GM13977 (cell line): ENCODE measurements around the gene CHD6.

Experiments
- DNase-seq: peaks from one replicate; pipeline ENCODE4 v3.0.0; 2012; ENCODE audit warnings: low spot score
- in situ Hi-C: fragments of 300-500 bp; cut with MboI; formaldehyde crosslinking; loops from one replicate; pipeline ENCODE4 v1.12.0; 2022; ENCODE audit warnings: low sequenced_read_pairs, low pct_unique_long_range_greater_than_20kb, mixed read lengths, inconsistent platforms; ENCODE audit not compliant: unreplicated experiment
- TF ChIP-seq, protein P1 (sequence below): IDR thresholded peaks from 2 replicates; pipeline ENCODE4 v1.5.1; 2012; ENCODE audit warnings: mild to moderate bottlenecking, control low read depth; ENCODE audit not compliant: insufficient read depth; ENCODE audit errors: extremely low read depth, missing control alignments

The CHD6 gene

DNA sequence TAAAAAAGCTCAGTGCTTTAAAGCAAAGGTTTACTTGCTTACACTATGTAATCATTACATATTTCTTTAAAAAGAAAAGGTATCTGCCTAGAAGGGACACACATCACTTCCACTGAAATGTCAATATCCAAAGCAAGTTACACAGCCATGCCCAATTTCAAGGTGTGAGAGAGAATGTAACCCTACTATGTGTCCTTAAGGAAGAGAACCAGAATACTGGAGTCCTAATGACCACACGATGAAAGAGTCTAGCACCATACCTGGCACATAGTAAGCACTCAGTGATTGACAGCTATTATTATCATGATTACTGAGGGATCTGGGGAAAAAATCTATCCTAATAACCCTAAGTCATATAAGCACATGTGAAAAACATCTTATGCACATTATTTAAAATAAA lies 10.4 kb downstream of the CHD6 start:
- in situ Hi-C loops: no loop called here
- TF ChIP-seq, protein P1, sequence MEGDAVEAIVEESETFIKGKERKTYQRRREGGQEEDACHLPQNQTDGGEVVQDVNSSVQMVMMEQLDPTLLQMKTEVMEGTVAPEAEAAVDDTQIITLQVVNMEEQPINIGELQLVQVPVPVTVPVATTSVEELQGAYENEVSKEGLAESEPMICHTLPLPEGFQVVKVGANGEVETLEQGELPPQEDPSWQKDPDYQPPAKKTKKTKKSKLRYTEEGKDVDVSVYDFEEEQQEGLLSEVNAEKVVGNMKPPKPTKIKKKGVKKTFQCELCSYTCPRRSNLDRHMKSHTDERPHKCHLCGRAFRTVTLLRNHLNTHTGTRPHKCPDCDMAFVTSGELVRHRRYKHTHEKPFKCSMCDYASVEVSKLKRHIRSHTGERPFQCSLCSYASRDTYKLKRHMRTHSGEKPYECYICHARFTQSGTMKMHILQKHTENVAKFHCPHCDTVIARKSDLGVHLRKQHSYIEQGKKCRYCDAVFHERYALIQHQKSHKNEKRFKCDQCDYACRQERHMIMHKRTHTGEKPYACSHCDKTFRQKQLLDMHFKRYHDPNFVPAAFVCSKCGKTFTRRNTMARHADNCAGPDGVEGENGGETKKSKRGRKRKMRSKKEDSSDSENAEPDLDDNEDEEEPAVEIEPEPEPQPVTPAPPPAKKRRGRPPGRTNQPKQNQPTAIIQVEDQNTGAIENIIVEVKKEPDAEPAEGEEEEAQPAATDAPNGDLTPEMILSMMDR: no peak
- no peak for DNase-seq

DNA sequence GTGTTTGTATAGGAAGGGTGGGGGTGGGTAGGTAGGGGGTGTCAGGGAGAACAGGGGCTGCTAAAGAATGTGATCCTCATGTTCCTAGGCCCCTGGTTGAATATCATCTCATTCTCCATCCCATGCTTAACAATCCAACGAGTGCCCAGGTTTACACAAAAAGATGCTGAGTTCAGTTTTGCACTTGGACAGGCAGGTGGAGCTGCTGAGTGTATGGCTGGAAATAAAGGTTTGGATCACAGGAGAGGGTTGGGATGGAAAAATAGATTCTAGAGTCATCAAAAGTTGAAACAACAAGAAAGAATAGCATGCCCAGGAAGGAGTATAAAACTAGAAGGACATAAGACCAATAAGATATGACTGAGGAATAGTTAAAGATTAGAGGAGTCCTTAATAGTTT lies 14.2 kb downstream of the CHD6 start:
- TF ChIP-seq, protein P1: no peak
- no peak for DNase-seq
- in situ Hi-C loops: no loop called here

DNA sequence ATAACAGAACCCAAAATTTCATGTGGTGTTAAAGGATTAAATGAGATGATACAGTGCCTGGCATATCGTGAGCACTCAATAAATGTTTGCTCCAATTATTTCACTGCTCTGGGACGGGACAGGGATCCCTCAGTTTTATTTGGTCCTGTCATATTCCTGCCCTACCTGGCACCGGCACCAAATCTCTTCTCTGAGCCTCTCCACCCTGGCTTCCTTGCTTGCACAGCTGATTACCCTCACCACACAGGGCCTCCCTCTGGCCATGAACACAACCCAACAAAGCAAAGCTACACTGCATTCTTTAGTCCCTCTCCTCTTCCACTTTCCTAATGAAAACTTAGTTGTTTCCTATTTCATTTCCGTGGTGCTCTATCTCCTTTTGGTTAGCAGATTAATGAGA lies 16.4 kb downstream of the CHD6 start:
- in situ Hi-C loops: no loop called here
- TF ChIP-seq, protein P1: no peak
- no peak for DNase-seq

GRCh38 chr20:41600926-41601631 lies 17.1 kb downstream of the CHD6 start:
- no peak for DNase-seq
- TF ChIP-seq, protein P1: no peak
- in situ Hi-C loops: no loop called here

DNA sequence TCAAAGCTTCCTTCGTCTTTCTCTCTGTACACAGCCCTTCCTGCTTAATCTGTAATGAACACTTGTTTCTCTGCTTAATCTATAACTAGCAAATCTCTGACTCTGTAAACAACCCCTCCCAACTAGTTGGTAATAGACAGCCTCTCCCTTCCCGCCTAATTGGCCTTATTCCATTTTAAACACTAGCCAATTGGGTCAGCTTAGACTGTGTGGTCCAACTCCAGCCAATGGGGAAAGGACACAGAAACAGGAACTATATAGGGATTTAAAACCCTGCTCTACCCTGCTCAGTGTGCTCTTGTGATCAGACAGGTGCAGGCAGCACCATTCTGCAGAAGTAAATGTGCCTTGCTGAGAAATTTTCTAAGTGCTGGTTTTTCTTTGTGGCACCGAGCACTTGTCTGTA lies 18.5 kb downstream of the CHD6 start:
- no peak for DNase-seq
- TF ChIP-seq, protein P1: no peak
- in situ Hi-C loops: no loop called here

DNA sequence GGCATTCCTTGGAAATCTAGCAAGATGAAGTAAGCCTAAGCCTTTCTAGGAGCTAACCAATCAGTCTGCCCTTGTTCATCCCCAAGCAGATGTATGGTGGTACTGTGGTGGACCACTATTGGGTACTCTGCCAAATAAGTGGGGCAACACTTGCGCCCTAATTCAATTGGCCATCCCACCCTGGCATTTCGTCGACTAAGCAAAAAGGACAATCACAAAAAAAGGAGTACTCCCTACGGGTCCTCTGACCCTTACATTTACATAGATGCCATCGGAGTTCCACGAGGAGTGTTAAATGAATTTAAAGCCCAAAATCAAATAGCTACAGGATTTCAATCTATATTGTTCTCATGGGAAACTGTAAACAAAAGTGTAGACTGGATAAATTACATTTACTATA lies 19.5 kb downstream of the CHD6 start:
- no peak for DNase-seq
- in situ Hi-C loops: no loop called here
- TF ChIP-seq, protein P1: no peak
